Tongue (tissue), 2 donors: ENCODE measurements around the gene RBM6. TPM values are rescaled to one million over a fixed set of nuclear protein-coding genes. Genes with fewer than 3 reads are reported as not detected.

Source experiments
- DNase-seq: peaks from one replicate; pipeline ENCODE4 v3.0.0-alpha.2; 2015
- total RNA-seq: library from RNA; depleted of rRNA; stranded (reverse); fragments of >200 nt; gene quantifications from one replicate; pipeline ENCODE4 v1.2.3, GENCODE V29; 2014

The RBM6 gene
- total RNA-seq, 1 donor from 2014 or later, result 98.1 TPM

DNA sequence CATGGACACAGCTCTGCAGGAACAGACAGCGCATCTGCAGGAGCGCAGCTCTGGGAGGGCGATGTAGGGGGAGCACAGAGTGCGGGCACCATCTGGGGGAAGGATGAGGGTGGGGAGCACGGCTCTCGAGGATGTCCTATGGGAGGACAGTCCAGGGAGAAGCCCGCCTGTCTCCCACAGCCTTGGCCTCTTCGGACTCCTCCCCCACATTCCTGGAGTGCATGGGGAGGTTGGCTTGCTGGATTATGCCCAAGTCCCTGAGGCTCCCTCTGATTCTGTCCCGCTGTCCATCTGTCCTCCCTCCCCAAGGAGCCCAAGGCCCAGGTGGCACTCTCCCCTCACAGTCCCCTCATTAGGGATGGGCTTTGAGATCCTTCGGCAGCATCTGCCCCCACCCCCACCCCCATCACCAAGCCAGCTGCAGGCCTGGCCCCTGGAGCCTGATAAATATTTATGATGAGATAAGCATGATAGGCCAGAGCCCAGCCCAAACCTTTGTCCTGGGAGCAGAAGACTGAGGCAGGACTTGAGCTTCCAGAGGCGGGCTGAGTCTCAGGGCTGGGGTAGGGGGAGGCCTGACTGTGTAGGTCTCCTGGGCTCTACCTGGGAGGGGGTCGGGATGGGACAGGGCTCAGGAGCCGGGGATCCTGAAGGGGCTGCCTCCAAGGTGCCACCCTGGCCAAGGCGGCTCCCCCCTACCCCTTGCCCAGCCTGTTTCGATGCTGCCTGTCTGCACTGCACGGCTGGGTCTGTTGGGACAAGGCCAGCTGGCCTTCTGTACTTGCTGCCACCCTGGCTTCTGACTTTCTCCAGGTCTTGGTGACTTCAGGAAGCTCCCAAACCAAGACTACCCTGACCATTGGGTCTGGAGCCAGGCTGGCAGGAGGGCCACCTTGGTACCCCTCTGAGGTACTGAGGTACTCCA is 186.6 kb downstream of the RBM6 start:
- no peak for DNase-seq

Other genes starting within 250 kb of the RBM6 start
- 2.8 TPM for gene AMIGO3, start 220.5 kb upstream of the RBM6 start, total RNA-seq
- 22.8 TPM for gene GMPPB, start 216.2 kb upstream of the RBM6 start, total RNA-seq
- gene IP6K1, start 153.6 kb upstream of the RBM6 start, total RNA-seq, result 35.6 TPM
- gene CDHR4, start 140.3 kb upstream of the RBM6 start, total RNA-seq, result not detected
- gene INKA1, start 136.9 kb upstream of the RBM6 start, total RNA-seq, result 12.3 TPM
- 17.4 TPM for gene UBA7, start 126.2 kb upstream of the RBM6 start, total RNA-seq
- gene TRAIP, start 83.6 kb upstream of the RBM6 start, total RNA-seq, result 1.6 TPM
- gene CAMKV, start 70.2 kb upstream of the RBM6 start, total RNA-seq, result 0.51 TPM
- 5.7 TPM for gene MST1R, start 36.3 kb upstream of the RBM6 start, total RNA-seq
- 4.4 TPM for gene MON1A, start 10.3 kb upstream of the RBM6 start, total RNA-seq
- gene RBM5, start 148.8 kb downstream of the RBM6 start, total RNA-seq, result 204 TPM
- gene SEMA3F, start 215.2 kb downstream of the RBM6 start, total RNA-seq, result 43.3 TPM